Esophagus squamous epithelium (tissue), 5 donors: ENCODE measurements around the gene PIGZ. TPM values are rescaled to one million over a fixed set of nuclear protein-coding genes. Genes with fewer than 3 reads are reported as not detected.

Experiments used
- DNase-seq: peaks from one replicate; lab custom pipeline; 2025; lab: John Stamatoyannopoulos, UW
- H3K27ac ChIP-seq, 4 donors: fragments of 200-600 bp; sonication (generic); one replicate each; pipeline ENCODE4 v1.5.1; 2016 to 2019; ENCODE audit warnings: mild to moderate bottlenecking in 1 of 4
- H3K27me3 ChIP-seq, 4 donors: fragments of 200-600 bp; sonication (generic); 1 replicate in 3 of 4; 2 replicates in 1 of 4; pipeline versions ENCODE4 v1.5.1 to v1.6.0; 2017 to 2021; ENCODE audit warnings: antibody characterized with exemption in 1 of 4
- H3K36me3 ChIP-seq, 3 donors: fragments of 200-600 bp; sonication (generic); one replicate each; pipeline ENCODE4 v1.5.1; 2016 to 2019
- H3K4me1 ChIP-seq, 3 donors: fragments of 200-600 bp; sonication (generic); one replicate each; pipeline ENCODE4 v1.5.1; 2017 to 2019
- H3K4me3 ChIP-seq, 4 donors: fragments of 200-600 bp; sonication (generic); 1 replicate in 3 of 4; 2 replicates in 1 of 4; pipeline ENCODE4 v1.5.1; 2016 to 2019; ENCODE audit warnings: mild to moderate bottlenecking in 2 of 4, moderate library complexity in 1 of 4
- H3K9me3 ChIP-seq, 3 donors: fragments of 200-600 bp; sonication (generic); one replicate each; pipeline ENCODE4 v1.5.1; 2016 to 2019
- CTCF ChIP-seq, 6 experiments: fragments of 450-650 bp in 4 of 6; fragments of 200-600 bp in 2 of 6; sonication (generic) in 2 of 6; IDR thresholded peaks; one replicate each; pipeline ENCODE4 v1.5.1; 2016 to 2019; ENCODE audit warnings: antibody characterized with exemption in 6 of 6, mild to moderate bottlenecking in 4 of 6, moderate library complexity in 4 of 6
- POLR2A ChIP-seq, 4 donors: fragments of 450-650 bp; IDR thresholded peaks; one replicate each; pipeline ENCODE4 v1.6.1; 2017; ENCODE audit warnings: antibody characterized with exemption in 4 of 4, mild to moderate bottlenecking in 4 of 4, moderate library complexity in 3 of 4
- WGBS, 2 donors: methylation state at CpG; one replicate each; pipeline ENCODE4 v1.1.5; 2018; 5-methylcytosine and 5-hydroxymethylcytosine counted together
- intact Hi-C: fragments of 100-400 bp; cut with DNase I; formaldehyde crosslinking; loops from one replicate; pipeline ENCODE4 v1.15.0; 2022
- total RNA-seq, 4 donors: library from RNA; depleted of rRNA; stranded (reverse); fragments of >200 nt; gene quantifications; one replicate each; pipeline ENCODE4 v1.1.0, GENCODE V29; 2016
- donor health status: DM: yes; HTN: yes; CAD: no.

PIGZ gene
- total RNA-seq, 4 donors from 2014 or later = 3.4 to 8.8 (median 5.4) TPM

- intact Hi-C loops = loop anchor here (10.0 kb wide), 1 partner anchor 132 kb away; no protein-coding TSS in a partner anchor
- 78 to 82% methylated on average over 16 to 42 of the region's 47 CpGs for WGBS, 2 donors
- Histone ChIP-seq H3K4me3 (no peak overlapping the region), H3K27ac (no peak overlapping the region), H3K4me1 (peaks cover 4 to 18% (median 10%) of the 10 kb centered on the region in 3 donors), H3K9me3 (no peaks in the 10 kb centered on the region), H3K27me3 (no peaks in the 10 kb centered on the region), H3K36me3 (peaks cover 0 to 19% (median 0%) of the 10 kb centered on the region in 3 donors)
- DNase-seq = no peak
- TF ChIP-seq POLR2A (IDR thresholded peaks at IDR 0.05) (no peak), CTCF (IDR thresholded peaks at IDR 0.05) (no peak)
These were observed 1.9 kb downstream of the PIGZ start for GRCh38 chr3:196966526-196967401.

GRCh38 chr3:196965804-196966173 lies 2.8 kb downstream of the PIGZ start:
- H3K27ac ChIP-seq = no peak overlapping the region
- no peak for DNase-seq
- intact Hi-C loops = loop anchor here (10.0 kb wide), 1 partner anchor 131 kb away; no protein-coding TSS in a partner anchor
- peaks cover 0 to 19% (median 0%) of the 10 kb centered on the region in 3 donors for H3K36me3 ChIP-seq
- H3K9me3 ChIP-seq = no peaks in the 10 kb centered on the region
- H3K27me3 ChIP-seq = no peaks in the 10 kb centered on the region
- 97 to 98% methylated on average over 10 of the region's 10 CpGs for WGBS, 2 donors
- H3K4me1 ChIP-seq = peaks cover 4 to 18% (median 10%) of the 10 kb centered on the region in 3 donors
- no peak overlapping the region for H3K4me3 ChIP-seq
- TF ChIP-seq CTCF (IDR thresholded peaks at IDR 0.05) = no peak
- TF ChIP-seq POLR2A (IDR thresholded peaks at IDR 0.05) = no peak

GRCh38 chr3:196965112-196965803 lies 3.4 kb downstream of the PIGZ start:
- intact Hi-C loops = loop anchor here (10.0 kb wide), 1 partner anchor 130 kb away; no protein-coding TSS in a partner anchor
- Histone ChIP-seq H3K4me3 (no peak overlapping the region), H3K9me3 (no peaks in the 10 kb centered on the region), H3K36me3 (peaks cover 0 to 19% (median 0%) of the 10 kb centered on the region in 3 donors), H3K27ac (no peak overlapping the region), H3K27me3 (no peaks in the 10 kb centered on the region), H3K4me1 (peaks cover 4 to 18% (median 10%) of the 10 kb centered on the region in 3 donors)
- 86 to 92% methylated on average over 11 of the region's 11 CpGs for WGBS, 2 donors
- no peak for DNase-seq
- TF ChIP-seq POLR2A (IDR thresholded peaks at IDR 0.05) (no peak), CTCF (IDR thresholded peaks at IDR 0.05) (no peak)

GRCh38 chr3:196963631-196963953 lies 5.0 kb downstream of the PIGZ start:
- TF ChIP-seq CTCF (IDR thresholded peaks at IDR 0.05) = no peak
- no peak for TF ChIP-seq POLR2A (IDR thresholded peaks at IDR 0.05)
- Histone ChIP-seq H3K27me3 (no peaks in the 10 kb centered on the region), H3K27ac (no peak overlapping the region), H3K4me1 (peaks cover 4 to 13% (median 10%) of the 10 kb centered on the region in 3 donors), H3K36me3 (peaks cover 0 to 19% (median 0%) of the 10 kb centered on the region in 3 donors), H3K9me3 (no peaks in the 10 kb centered on the region), H3K4me3 (no peak overlapping the region)
- intact Hi-C loops = loop anchor here (10.0 kb wide), 1 partner anchor 129 kb away; no protein-coding TSS in a partner anchor
- no peak for DNase-seq
- WGBS, 2 donors = 88 to 97% methylated on average over 2 of the region's 2 CpGs
